Esophagus muscularis mucosa (tissue), 4 donors: ENCODE results near the gene TJP1.

Source experiments
- EP300 ChIP-seq: sonication (generic); formaldehyde crosslinking; IDR thresholded peaks from one replicate; pipeline ENCODE4 v1.6.1; 2017; ENCODE audit warnings: antibody characterized with exemption
- POLR2A ChIP-seq: fragments of 450-650 bp; IDR thresholded peaks from one replicate; pipeline ENCODE4 v1.6.1; 2017; ENCODE audit warnings: antibody characterized with exemption, moderate library complexity, mild to moderate bottlenecking, low read depth
- POLR2AphosphoS5 ChIP-seq, 2 donors: sonication (generic); formaldehyde crosslinking; IDR thresholded peaks; one replicate each; pipeline ENCODE4 v1.6.1; 2017; ENCODE audit warnings: antibody characterized with exemption in 2 of 2
- TF ChIP-seq, protein P1 (sequence below), 3 experiments: fragments of 200-600 bp in 2 of 3; fragments of 450-650 bp in 1 of 3; sonication (generic) in 2 of 3; IDR thresholded peaks; one replicate each; pipeline ENCODE4 v1.5.1; 2017 to 2019; ENCODE audit warnings: antibody characterized with exemption in 3 of 3, mild to moderate bottlenecking in 2 of 3, moderate library complexity in 1 of 3

- TF ChIP-seq POLR2A, result no peak
- TF ChIP-seq, protein P1, sequence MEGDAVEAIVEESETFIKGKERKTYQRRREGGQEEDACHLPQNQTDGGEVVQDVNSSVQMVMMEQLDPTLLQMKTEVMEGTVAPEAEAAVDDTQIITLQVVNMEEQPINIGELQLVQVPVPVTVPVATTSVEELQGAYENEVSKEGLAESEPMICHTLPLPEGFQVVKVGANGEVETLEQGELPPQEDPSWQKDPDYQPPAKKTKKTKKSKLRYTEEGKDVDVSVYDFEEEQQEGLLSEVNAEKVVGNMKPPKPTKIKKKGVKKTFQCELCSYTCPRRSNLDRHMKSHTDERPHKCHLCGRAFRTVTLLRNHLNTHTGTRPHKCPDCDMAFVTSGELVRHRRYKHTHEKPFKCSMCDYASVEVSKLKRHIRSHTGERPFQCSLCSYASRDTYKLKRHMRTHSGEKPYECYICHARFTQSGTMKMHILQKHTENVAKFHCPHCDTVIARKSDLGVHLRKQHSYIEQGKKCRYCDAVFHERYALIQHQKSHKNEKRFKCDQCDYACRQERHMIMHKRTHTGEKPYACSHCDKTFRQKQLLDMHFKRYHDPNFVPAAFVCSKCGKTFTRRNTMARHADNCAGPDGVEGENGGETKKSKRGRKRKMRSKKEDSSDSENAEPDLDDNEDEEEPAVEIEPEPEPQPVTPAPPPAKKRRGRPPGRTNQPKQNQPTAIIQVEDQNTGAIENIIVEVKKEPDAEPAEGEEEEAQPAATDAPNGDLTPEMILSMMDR (IDR thresholded peaks at IDR 0.05), result no peak
- no peak for TF ChIP-seq POLR2AphosphoS5 (IDR thresholded peaks at IDR 0.05)
- TF ChIP-seq EP300, result no peak
These were observed 110.0 kb downstream of the TJP1 start for GRCh38 chr15:29712149-29712885.
